ENCODE measurements around the gene ASCC3. TPM values are rescaled to one million over a fixed set of nuclear protein-coding genes. Genes with fewer than 3 reads are reported as not detected.
"Not testable (repeated sequence)": the region's sequence is repeated elsewhere in the genome, so short reads cannot be mapped to it uniquely, and the experiment has no call there.

Gene ASCC3
- total and polyA plus RNA-seq, 2 donors = 14.5 to 32.6 TPM

DNA sequence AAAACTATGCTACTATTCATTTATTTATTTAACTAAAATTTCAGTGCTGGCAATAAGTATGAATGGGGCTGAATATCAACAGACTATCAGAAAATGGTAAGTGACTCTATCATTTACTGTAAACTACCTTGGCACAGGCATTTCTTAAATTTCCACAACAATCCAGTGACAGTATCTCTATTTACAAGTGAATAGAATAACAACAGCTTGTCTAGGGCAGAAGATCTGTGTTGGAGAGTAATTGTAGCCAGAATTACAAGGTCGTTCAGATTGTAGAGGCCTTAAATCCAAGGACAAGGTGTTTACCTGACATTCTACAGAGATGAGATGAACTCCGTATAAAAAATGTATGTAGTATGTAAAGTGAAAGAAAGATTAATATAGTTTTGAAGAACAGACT is 222.6 kb downstream of the ASCC3 start:
- Histone ChIP-seq H3K27me3 (ENCODE audit: control insufficient read depth in 2 of 2, insufficient read depth in 1 of 2, low read length in 1 of 2) (no peaks in the 10 kb centered on the region), H3K9me3 (ENCODE audit: control insufficient read depth in 2 of 2, insufficient read depth in 1 of 2, low read length in 1 of 2) (no peaks in the 10 kb centered on the region), H3K4me3 (ENCODE audit: low read length in 2 of 2) (no peak overlapping the region), H3K27ac (ENCODE audit: low read depth in 1 of 2, low read length in 1 of 2) (no peak overlapping the region), H3K36me3 (ENCODE audit: control insufficient read depth in 2 of 2, insufficient read depth in 2 of 2, low read length in 1 of 2) (no peaks in the 10 kb centered on the region), H3K4me1 (ENCODE audit: control insufficient read depth in 2 of 2, insufficient read depth in 2 of 2, low read length in 2 of 2) (no peaks in the 10 kb centered on the region)
- 96% methylated on average over 2 of the region's 2 CpGs for WGBS
- DNase-seq (ENCODE audit: low read depth in 6 of 9, low spot score in 9 of 9) = no peak

DNA sequence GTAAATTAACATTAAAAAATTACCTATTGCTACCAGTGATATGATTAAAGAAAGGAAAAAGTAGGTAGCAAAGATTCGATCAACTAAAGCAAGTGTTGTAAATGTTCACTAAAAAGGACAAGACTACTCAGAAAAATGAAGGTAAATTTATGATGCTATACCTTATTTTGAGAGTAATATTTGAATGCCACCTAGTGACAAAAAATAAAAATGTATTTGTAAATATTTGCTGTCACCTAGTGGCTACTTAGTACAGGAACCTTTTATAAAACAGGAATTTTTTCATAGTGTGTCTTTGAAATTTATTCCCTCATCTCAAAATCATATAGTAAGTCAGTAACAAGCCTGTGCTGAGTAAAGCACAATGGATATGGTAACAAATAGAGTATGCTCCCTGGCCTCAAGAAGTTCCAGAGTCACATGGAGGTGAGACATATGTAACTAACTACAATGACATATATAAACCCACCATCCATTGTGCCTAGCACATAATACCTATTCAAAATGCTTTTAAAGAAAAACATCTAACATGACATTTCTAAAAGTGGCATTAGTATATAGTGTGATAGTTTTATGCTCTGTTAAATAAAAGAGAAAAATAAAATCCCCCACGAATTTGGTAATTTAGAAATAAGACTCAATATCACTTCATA is 223.3 kb downstream of the ASCC3 start:
- Histone ChIP-seq H3K27ac (ENCODE audit: low read depth in 1 of 2, low read length in 1 of 2) (no peak overlapping the region), H3K36me3 (ENCODE audit: control insufficient read depth in 2 of 2, insufficient read depth in 2 of 2, low read length in 1 of 2) (no peaks in the 10 kb centered on the region), H3K4me3 (ENCODE audit: low read length in 2 of 2) (no peak overlapping the region), H3K9me3 (ENCODE audit: control insufficient read depth in 2 of 2, insufficient read depth in 1 of 2, low read length in 1 of 2) (no peaks in the 10 kb centered on the region), H3K27me3 (ENCODE audit: control insufficient read depth in 2 of 2, insufficient read depth in 1 of 2, low read length in 1 of 2) (no peaks in the 10 kb centered on the region), H3K4me1 (ENCODE audit: control insufficient read depth in 2 of 2, insufficient read depth in 2 of 2, low read length in 2 of 2) (no peaks in the 10 kb centered on the region)
- 96% methylated on average over 2 of the region's 2 CpGs for WGBS
- peak in 1 of 9 donors; percentile 21 for DNase-seq (ENCODE audit: low read depth in 6 of 9, low spot score in 9 of 9)

DNA sequence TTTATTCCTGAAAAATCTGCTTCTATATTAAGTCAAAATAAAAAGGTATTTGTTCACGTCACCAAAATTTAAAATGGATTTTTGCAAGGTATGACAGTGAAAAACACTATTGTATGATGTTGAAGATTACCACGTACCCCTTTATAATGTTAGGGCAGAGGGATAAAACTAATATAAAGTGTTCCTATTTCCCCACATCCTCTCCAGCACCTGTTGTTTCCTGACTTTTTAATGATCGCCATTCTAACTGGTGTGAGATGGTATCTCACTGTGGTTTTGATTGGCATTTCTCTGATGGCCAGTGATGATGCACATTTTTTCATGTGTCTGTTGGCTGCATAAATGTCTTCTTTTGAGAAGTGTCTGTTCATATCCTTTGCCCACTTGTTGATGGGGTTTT is 240.0 kb downstream of the ASCC3 start:
- WGBS = 97% methylated on average over 3 of the region's 3 CpGs
- not testable (repeated sequence) for H3K4me3 ChIP-seq (ENCODE audit: low read length in 2 of 2); H3K4me1 ChIP-seq (ENCODE audit: control insufficient read depth in 2 of 2, insufficient read depth in 2 of 2, low read length in 2 of 2); H3K27me3 ChIP-seq (ENCODE audit: control insufficient read depth in 2 of 2, insufficient read depth in 1 of 2, low read length in 1 of 2); H3K27ac ChIP-seq (ENCODE audit: low read depth in 1 of 2, low read length in 1 of 2); H3K9me3 ChIP-seq (ENCODE audit: control insufficient read depth in 2 of 2, insufficient read depth in 1 of 2, low read length in 1 of 2); DNase-seq (ENCODE audit: low read depth in 6 of 9, low spot score in 9 of 9)
- H3K36me3 ChIP-seq (ENCODE audit: control insufficient read depth in 2 of 2, insufficient read depth in 2 of 2, low read length in 1 of 2) = peaks cover 3 to 15% of the 10 kb centered on the region in 2 donors

DNA sequence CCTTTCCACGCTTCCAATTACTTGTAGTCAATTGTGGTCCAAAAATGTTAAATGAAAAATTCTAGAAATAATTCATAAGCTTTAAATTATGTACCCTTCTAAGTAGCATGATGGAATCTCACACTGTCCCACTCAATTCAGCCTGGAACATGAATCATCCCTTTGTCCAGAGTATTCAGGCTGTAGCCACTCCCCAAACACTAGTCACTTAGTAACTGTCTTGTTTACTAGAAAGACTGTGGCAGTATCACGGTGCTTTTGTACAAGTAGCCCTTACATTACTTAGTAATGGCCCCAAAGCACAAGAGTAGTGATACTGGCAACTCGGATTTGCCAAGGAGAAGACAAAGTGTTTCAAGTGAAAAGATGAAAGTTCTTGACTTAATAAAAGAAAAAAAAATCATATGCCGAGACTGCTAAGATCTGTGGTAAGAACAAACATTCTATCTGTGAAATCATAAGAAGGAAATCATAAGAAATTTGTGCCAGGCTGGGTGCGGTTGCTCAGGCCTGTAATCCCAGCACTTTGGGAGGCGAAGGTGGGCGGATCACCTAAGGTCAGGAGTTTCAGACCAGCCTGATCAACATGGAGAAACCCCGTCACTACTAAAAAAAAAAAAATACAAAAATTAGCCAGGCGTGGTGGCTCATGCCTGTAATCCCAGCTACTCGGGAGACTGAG is 247.9 kb downstream of the ASCC3 start:
- no peak for DNase-seq (ENCODE audit: low read depth in 6 of 9, low spot score in 9 of 9)
- H3K9me3 ChIP-seq (ENCODE audit: control insufficient read depth in 2 of 2, insufficient read depth in 1 of 2, low read length in 1 of 2) = no peaks in the 10 kb centered on the region
- H3K4me1 ChIP-seq (ENCODE audit: control insufficient read depth in 2 of 2, insufficient read depth in 2 of 2, low read length in 2 of 2) = no peaks in the 10 kb centered on the region
- no peaks in the 10 kb centered on the region for H3K27me3 ChIP-seq (ENCODE audit: control insufficient read depth in 2 of 2, insufficient read depth in 1 of 2, low read length in 1 of 2)
- no peak overlapping the region for H3K27ac ChIP-seq (ENCODE audit: low read depth in 1 of 2, low read length in 1 of 2)
- H3K36me3 ChIP-seq (ENCODE audit: control insufficient read depth in 2 of 2, insufficient read depth in 2 of 2, low read length in 1 of 2) = peaks cover 0 to 12% of the 10 kb centered on the region in 2 donors
- WGBS = 89% methylated on average over 10 of the region's 10 CpGs
- no peak overlapping the region for H3K4me3 ChIP-seq (ENCODE audit: low read length in 2 of 2)

DNA sequence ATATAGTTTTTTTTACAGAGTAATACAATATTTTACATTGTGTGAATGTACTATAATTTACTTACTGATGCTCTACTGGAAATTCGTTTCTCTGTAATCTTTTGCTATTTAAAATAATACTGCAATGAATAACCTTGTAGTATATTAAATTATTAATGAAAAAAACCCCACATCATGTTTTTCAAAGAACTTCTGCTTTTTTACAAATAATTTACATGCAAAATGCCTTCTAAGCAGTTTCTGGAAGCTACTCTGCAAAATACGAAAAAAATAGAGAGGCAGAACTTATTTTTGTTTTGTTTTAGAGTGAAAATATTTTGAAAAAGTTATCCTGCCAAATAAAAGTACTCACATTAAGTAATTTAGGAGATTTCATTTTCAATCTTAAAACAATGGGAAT is 250.6 kb downstream of the ASCC3 start:
- Histone ChIP-seq H3K4me1 (ENCODE audit: control insufficient read depth in 2 of 2, insufficient read depth in 2 of 2, low read length in 2 of 2) (no peaks in the 10 kb centered on the region), H3K9me3 (ENCODE audit: control insufficient read depth in 2 of 2, insufficient read depth in 1 of 2, low read length in 1 of 2) (no peaks in the 10 kb centered on the region), H3K27me3 (ENCODE audit: control insufficient read depth in 2 of 2, insufficient read depth in 1 of 2, low read length in 1 of 2) (no peaks in the 10 kb centered on the region), H3K4me3 (ENCODE audit: low read length in 2 of 2) (no peak overlapping the region), H3K27ac (ENCODE audit: low read depth in 1 of 2, low read length in 1 of 2) (no peak overlapping the region), H3K36me3 (ENCODE audit: control insufficient read depth in 2 of 2, insufficient read depth in 2 of 2, low read length in 1 of 2) (no peaks in the 10 kb centered on the region)
- no peak for DNase-seq (ENCODE audit: low read depth in 6 of 9, low spot score in 9 of 9)
- WGBS = 91% methylated on average over 2 of the region's 2 CpGs

DNA sequence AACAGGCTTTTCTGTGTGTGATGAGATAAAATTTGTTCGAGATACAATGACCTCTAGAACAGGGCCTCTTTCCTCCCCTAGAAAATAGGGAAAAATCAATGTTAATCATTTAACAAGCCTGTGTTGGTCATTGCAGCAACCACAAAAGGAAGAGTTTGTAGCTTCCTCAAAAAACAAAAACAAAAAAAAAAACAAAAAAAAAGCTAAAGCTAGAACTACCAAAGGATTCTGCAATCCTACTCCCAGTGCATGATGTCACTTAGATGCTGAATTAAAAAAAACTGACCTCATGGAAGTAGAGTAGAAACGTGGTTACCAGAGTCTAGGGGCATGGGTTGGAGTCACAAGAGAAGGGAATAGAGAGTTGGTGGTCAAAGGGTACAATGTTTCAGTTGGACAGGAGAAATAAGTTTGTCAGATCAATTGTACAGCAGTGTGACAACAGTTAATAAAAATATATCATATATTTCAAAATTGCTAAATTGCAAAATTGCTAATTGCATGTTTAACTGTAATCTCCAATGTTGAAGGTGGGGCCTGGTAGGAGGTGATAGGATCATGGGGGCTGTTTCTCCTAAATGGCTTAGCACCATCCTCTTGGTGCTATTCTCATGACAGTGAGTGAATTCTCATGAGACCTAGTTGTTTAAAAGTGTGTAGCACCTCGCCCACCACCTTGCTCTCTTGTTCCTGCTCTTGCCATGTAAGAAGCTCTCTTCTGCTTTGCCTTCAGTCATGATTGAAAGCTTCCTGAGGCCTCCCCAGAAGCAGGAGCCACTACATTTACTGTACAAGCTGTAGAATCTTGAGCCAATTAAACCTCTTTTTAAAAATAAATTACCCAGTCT is 253.0 kb downstream of the ASCC3 start:
- Histone ChIP-seq H3K4me1 (ENCODE audit: control insufficient read depth in 2 of 2, insufficient read depth in 2 of 2, low read length in 2 of 2) (no peaks in the 10 kb centered on the region), H3K36me3 (ENCODE audit: control insufficient read depth in 2 of 2, insufficient read depth in 2 of 2, low read length in 1 of 2) (no peaks in the 10 kb centered on the region), H3K4me3 (ENCODE audit: low read length in 2 of 2) (no peak overlapping the region), H3K27me3 (ENCODE audit: control insufficient read depth in 2 of 2, insufficient read depth in 1 of 2, low read length in 1 of 2) (no peaks in the 10 kb centered on the region), H3K27ac (ENCODE audit: low read depth in 1 of 2, low read length in 1 of 2) (no peak overlapping the region), H3K9me3 (ENCODE audit: control insufficient read depth in 2 of 2, insufficient read depth in 1 of 2, low read length in 1 of 2) (no peaks in the 10 kb centered on the region)
- DNase-seq (ENCODE audit: low read depth in 6 of 9, low spot score in 9 of 9) = no peak
- 98% methylated on average over 3 of the region's 3 CpGs for WGBS

DNA sequence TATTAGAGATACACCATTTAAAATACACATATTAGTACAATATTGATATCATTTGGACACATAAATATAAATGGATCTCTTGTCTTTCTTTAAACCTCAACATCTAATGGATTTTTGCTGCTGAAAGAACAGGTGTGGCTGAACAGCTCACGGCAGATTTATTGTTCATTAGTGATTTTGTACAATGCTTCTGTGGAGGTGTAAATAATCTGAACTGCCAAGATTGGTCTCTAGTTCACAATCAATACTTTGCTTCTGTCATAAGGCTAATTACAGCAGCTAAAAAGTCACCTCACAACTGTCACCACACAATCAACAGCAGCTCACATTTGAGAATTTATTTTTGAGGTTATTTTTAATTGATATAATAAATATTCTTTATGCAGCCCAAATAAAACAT is 254.4 kb downstream of the ASCC3 start:
- peaks cover 0 to 4% of the 10 kb centered on the region in 2 donors for H3K36me3 ChIP-seq (ENCODE audit: control insufficient read depth in 2 of 2, insufficient read depth in 2 of 2, low read length in 1 of 2)
- H3K27me3 ChIP-seq (ENCODE audit: control insufficient read depth in 2 of 2, insufficient read depth in 1 of 2, low read length in 1 of 2) = no peaks in the 10 kb centered on the region
- no peak for DNase-seq (ENCODE audit: low read depth in 6 of 9, low spot score in 9 of 9)
- H3K4me3 ChIP-seq (ENCODE audit: low read length in 2 of 2) = no peak overlapping the region
- H3K9me3 ChIP-seq (ENCODE audit: control insufficient read depth in 2 of 2, insufficient read depth in 1 of 2, low read length in 1 of 2) = no peaks in the 10 kb centered on the region
- WGBS = 90% methylated on average over 1 of the region's 1 CpG
- no peak overlapping the region for H3K27ac ChIP-seq (ENCODE audit: low read depth in 1 of 2, low read length in 1 of 2)
- no peaks in the 10 kb centered on the region for H3K4me1 ChIP-seq (ENCODE audit: control insufficient read depth in 2 of 2, insufficient read depth in 2 of 2, low read length in 2 of 2)

DNA sequence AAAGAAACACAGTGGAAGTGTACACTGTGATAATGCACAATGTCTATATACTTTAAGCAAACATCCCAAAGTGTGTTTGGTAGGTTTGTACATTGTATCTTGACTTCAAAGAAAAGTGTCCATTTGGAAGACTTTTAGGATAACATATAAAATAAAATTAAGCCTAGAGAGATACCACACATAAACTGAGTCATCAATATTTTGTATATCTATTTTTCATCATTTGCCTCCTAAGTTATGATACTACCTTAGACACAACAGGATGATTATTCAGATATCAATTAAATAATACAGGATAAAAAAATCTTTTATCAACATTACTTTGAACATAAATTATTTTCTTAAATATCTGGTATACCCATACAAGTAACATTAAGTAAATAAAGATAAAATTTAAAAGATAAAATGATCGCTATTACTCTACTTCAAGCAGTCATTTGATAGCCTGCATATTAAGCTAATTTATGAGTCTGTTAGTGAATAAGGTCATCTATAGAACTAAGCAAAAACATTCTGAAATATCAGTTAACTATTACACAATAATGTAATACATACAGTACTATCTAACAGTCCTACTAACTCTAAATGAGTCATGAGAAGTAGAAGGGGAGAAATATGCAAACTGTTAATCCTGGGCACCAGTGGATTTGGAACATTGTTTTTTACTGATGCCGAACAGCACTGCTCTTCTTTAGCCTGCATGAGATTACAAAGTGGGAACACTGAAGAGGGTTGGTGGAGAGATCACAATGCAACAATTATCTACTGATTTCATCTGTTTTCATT is 258.0 kb downstream of the ASCC3 start:
- no peak for DNase-seq (ENCODE audit: low read depth in 6 of 9, low spot score in 9 of 9)
- Histone ChIP-seq H3K4me1 (ENCODE audit: control insufficient read depth in 2 of 2, insufficient read depth in 2 of 2, low read length in 2 of 2) (no peaks in the 10 kb centered on the region), H3K36me3 (ENCODE audit: control insufficient read depth in 2 of 2, insufficient read depth in 2 of 2, low read length in 1 of 2) (peaks cover 0 to 4% of the 10 kb centered on the region in 2 donors), H3K4me3 (ENCODE audit: low read length in 2 of 2) (no peak overlapping the region), H3K27me3 (ENCODE audit: control insufficient read depth in 2 of 2, insufficient read depth in 1 of 2, low read length in 1 of 2) (no peaks in the 10 kb centered on the region), H3K9me3 (ENCODE audit: control insufficient read depth in 2 of 2, insufficient read depth in 1 of 2, low read length in 1 of 2) (no peaks in the 10 kb centered on the region), H3K27ac (ENCODE audit: low read depth in 1 of 2, low read length in 1 of 2) (no peak overlapping the region)
- WGBS = over 99% methylated on average over 2 of the region's 2 CpGs

Measured in thymus (tissue), 11 donors.